GM19455 (cell line): ENCODE results near the gene EME1.
A peak's percentile ranks its signal among the peaks of the same experiment; 100 is the strongest.
"Not testable (repeated sequence)": the region's sequence is repeated elsewhere in the genome, so short reads cannot be mapped to it uniquely, and the experiment has no call there.

Source experiments
- ATAC-seq: cut with Tn5 transposase; IDR thresholded peaks from one replicate; pipeline ENCODE4 v1.9.1; 2021; ENCODE audit not compliant: unreplicated experiment

Gene EME1

GRCh38 chr17:50372758-50373556, at the start of gene EME1, which contains the start of gene MRPL27:
Gene EME1, plus strand, starts transcription at chr17:50373229. Its CDS starts 1,980 bp downstream, at chr17:50375209.
Gene MRPL27, minus strand, starts transcription at chr17:50373184. Its CDS starts 14 bp downstream, at chr17:50373170.
- peak; percentile 74 for ATAC-seq

- ATAC-seq, result no peak
Observed at GRCh38 chr17:50325906-50326305, 47.1 kb upstream of the EME1 start.

- no peak for ATAC-seq
Observed at GRCh38 chr17:50326831-50327364, 46.1 kb upstream of the EME1 start.

GRCh38 chr17:50328363-50329325, 44.4 kb upstream of the EME1 start:
- no peak for ATAC-seq

GRCh38 chr17:50329716-50330115, 43.3 kb upstream of the EME1 start:
- ATAC-seq, result no peak

- ATAC-seq, result no peak
Observed at GRCh38 chr17:50330151-50330775, 42.8 kb upstream of the EME1 start.

- ATAC-seq, result no peak
Observed at GRCh38 chr17:50331085-50331791, 41.8 kb upstream of the EME1 start.

GRCh38 chr17:50332196-50332595, 40.8 kb upstream of the EME1 start:
- ATAC-seq, result no peak

- not testable (repeated sequence) for ATAC-seq
Observed at GRCh38 chr17:50333291-50334057, 39.6 kb upstream of the EME1 start.

- no peak for ATAC-seq
Observed at GRCh38 chr17:50337956-50338355, 35.1 kb upstream of the EME1 start.

GRCh38 chr17:50338645-50339044, 34.4 kb upstream of the EME1 start:
- no peak for ATAC-seq

- no peak for ATAC-seq
Observed at GRCh38 chr17:50339381-50339780, 33.6 kb upstream of the EME1 start.

GRCh38 chr17:50344731-50345365, 28.2 kb upstream of the EME1 start:
- ATAC-seq, result no peak

GRCh38 chr17:50345432-50346312, 27.4 kb upstream of the EME1 start, which contains the start of gene XYLT2:
Gene XYLT2, plus strand, starts transcription at chr17:50346126. Its CDS starts 15 bp downstream, at chr17:50346141.
- ATAC-seq, result peak; percentile 67

- peak; percentile 46 for ATAC-seq
Observed at GRCh38 chr17:50346313-50347116, 26.5 kb upstream of the EME1 start.

GRCh38 chr17:50347117-50347893, 25.7 kb upstream of the EME1 start:
- ATAC-seq, result no peak
